GM21717 (cell line): Measurements from ENCODE around the gene BEST1.

Source experiments
- ATAC-seq: cut with Tn5 transposase; IDR thresholded peaks from one replicate; pipeline ENCODE4 v1.9.1; 2021; ENCODE audit warnings: mild to moderate bottlenecking, moderate library complexity; ENCODE audit not compliant: unreplicated experiment

Gene BEST1

DNA sequence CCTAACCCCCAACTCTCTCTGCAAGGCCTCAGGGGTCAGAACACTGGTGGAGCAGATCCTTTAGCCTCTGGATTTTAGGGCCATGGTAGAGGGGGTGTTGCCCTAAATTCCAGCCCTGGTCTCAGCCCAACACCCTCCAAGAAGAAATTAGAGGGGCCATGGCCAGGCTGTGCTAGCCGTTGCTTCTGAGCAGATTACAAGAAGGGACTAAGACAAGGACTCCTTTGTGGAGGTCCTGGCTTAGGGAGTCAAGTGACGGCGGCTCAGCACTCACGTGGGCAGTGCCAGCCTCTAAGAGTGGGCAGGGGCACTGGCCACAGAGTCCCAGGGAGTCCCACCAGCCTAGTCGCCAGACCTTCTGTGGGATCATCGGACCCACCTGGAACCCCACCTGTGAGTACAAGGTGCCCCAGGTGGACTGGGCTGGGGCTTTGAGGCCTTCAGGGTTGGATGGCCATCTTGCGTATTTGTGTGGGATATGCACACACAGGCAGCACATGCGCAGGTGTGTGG is at the start of gene BEST1:
Gene BEST1, plus strand, starts transcription at position 317 of the 513 bp plus-strand sequence. CDS start 1,456 bp downstream, outside the sequence.
- no peak for ATAC-seq

DNA sequence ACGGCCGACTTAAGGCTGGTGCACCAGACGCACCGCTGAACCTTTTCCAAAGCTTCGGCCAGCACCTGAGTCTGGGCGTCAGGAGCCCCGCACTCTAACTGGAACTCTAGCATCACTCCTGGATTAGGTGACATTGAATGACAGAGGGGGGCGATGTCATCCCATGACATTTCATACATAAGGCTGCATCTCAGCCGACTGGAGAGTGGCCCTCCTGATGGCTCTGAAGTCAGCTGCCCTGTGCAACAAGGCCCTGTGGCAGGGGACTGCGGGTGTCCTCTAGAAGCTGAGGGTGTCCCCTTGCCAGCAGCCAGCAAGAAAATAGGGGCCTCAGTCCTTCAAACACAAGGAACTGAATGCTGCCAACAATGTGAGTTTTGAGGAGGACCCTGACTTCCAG is 48.8 kb upstream of the BEST1 start:
- ATAC-seq, result no peak

DNA sequence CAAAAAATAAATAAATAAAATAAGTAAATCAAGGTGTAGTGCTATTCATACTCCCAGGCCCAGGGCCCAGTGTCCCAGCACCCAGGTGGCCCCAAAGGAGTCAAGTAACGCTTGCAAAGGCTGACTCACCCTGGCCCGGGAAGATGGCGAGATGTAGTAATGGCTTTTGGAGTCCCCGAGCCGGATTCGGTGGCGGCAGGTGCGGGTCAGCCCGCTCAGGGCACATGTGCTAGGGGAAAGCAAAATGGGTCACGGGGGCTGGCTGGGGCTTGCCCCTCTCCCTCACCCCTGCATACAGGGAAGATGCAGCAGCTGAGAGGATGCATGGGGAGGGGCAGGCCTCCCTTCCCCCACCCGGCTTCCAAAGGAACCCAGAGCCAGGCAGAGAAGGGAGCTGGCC is 47.8 kb upstream of the BEST1 start:
- ATAC-seq, result no peak

DNA sequence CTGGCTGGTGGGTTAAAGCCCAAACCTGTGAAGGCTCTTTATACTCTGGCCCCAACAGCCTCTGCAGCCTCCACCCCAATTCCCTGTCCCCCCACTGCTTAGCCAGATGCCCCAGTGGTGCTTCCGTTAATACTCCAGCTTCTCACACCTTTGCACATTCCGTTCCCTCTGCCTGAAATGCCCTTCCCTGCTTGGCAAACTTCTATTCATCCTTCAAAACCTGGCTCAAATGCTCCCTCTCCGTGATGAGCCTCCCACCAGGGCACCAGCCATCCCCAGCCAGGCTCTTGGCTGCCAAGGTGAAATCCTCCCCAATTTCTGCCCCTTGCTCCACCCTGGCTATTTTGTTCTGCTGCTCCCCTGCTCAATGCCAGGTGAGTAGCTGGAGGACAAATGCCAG is 46.3 kb upstream of the BEST1 start:
- ATAC-seq, result no peak

DNA sequence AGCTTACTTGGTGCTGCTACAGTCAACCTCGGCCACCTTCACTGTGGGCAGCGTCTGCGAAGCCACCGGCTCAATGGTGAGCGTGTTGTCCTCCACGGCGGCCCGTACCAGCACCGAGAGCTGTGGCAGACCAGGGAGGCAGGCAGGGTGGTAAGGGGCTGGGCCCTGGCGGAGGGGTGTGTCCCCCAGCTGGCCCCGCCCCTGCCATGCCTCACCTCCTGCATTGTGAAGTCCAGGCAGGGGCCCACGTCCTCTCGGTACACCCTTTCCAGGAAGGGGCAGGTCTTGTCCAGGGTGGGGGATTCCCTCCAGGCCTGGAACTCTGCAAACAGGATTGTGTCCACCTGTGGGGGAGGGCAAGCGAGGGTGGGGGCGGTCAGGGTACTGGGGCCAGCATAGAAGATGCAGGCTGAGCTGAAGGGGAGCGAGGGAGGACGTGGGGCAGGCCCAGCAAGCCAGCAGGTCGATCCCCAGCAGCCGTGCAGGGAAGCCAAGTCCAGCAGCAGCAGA is 45.6 kb upstream of the BEST1 start:
- no peak for ATAC-seq

DNA sequence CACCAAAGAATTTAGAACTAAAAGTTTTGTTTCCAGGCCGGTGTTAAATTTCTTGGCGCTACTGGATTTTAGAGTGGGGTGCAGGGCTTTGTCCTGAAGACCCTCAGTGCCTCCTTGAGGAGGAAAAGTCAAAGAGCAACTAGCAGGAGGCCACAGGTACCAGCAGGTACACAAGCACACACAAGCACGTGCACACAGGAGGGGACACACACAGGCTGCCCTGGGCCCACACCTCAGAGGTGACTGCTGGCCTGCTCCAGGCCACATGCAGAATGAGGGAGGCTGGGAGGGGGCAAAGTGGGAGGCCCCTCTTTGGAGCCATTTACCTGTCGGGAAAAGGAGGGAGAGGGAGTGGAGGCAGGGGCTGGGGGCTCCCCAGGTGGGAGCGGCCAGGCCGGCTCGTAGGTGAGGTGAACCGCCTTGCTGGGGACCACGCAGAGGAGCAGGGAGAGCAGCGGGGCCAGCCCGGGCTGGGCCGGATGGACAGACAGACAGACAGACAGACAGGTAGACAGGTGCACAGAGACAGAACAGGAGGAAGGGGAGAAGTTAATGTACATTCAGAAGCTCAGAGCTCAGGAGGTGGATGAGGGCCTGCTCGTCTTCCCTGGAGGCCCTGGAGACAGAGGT is 45.0 kb upstream of the BEST1 start:
- no peak for ATAC-seq

DNA sequence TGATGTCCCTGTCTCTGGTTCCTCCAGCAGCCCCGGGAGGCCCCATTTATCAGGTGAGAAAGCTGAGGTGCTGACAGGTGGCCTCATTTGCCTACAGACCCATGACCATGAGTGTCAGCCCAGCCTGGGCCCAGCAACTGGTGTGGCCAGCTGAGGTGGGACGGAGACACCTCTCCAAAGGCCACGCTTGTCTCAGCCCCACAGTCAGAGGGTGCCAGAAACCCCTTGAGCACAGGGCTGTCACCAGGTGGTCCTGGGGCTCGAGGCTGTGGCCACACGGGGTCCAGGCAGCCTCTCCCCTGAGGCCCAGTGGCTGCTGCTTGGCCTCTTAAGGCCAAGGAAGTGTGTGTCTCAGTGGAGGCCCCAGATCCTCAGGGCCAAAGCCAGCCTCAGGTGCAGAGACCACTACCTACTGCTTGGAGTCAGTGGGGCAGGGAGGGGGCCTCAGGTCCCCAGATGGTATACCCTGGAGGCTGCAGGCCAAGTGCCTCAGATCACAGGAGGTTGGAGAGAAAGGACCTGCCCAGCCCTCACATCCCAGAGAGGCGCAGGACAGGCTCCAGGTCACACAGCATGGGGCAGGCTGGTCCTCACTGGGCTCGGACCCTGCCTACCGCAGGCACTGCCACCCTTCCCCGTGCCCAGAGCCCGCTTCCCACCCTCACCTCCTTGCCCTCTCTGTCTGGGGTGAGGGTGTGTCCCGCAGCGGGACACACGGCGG is 44.2 kb upstream of the BEST1 start:
- ATAC-seq, result no peak

DNA sequence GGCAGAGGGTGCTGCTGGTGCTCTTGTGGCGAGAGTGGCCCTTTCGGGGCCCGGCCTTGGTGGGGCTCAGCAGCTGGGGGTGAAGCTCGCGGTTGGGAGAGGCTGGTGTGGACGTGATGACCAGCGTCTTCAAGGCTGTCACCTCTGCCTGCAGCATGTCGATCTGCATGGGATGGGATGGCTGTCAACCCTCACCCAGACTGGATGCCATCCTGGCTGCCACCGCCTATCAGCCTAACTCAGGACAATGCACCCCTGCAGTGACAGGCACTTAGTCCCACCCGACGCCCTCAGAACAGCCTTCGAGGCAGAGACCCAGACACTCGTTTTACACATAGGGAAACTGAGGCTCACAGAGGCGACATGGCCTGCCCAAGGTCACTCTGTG is 43.6 kb upstream of the BEST1 start:
- ATAC-seq, result no peak

DNA sequence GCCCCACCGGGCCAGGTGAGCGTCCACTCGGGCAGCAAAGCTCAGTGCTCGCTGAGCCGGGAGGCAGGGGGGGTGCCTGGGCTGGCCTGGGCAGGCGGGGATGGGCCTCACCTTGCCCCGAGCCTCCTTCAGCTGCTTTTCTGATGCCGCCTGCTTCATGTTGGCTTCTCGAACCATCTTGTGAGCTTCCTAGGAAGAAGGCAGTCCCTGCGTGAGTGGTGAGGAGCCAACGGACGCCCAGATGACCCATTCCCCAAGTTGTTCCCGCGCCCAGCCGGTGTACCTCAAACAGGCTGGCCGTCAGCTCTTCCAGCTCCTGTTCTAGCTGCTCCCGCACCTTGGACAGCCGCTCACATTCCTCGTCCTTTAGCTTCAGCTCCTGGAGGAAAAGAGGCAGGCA is 42.9 kb upstream of the BEST1 start:
- no peak for ATAC-seq

DNA sequence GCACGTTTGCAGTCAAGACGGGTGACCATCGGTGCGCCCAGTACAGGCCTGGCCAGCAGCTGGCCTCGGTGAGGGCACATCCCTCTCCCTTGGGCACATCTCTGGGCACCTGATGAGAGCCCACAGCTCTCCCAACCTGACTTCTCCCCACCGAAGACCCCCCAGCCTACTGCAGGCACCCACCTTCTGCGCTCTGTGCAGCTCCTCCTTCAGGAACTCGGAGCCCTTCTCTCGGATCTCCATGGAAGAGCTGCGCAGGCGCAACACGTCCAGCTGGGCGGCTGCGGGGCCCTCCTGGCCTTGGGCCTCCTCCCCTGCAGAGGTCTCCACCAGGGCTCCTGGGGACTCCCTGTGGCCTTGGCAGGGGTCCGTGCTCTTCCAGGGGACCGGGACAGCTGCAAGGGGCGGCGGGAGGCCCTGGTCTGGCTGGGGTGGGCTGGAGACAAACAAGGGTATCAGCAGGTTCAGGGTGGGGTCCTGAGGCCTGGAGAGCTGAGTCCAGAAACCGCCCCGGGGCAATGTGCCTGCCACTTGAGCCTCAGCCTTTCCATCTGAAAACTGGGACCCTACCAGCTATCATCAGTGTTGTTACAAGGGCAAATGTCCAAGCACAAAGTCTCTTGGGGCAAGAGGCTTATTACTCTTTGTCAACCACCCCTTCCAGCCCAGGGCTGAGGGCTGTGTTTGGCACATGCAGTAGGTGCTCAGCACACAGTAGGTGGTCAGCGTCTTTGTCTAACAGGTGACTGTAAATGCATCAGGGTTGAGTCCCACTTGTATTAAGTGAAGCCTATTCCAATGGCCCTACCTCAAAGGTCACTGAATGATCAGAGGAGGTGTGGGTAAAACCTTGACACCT is 42.1 kb upstream of the BEST1 start:
- no peak for ATAC-seq

DNA sequence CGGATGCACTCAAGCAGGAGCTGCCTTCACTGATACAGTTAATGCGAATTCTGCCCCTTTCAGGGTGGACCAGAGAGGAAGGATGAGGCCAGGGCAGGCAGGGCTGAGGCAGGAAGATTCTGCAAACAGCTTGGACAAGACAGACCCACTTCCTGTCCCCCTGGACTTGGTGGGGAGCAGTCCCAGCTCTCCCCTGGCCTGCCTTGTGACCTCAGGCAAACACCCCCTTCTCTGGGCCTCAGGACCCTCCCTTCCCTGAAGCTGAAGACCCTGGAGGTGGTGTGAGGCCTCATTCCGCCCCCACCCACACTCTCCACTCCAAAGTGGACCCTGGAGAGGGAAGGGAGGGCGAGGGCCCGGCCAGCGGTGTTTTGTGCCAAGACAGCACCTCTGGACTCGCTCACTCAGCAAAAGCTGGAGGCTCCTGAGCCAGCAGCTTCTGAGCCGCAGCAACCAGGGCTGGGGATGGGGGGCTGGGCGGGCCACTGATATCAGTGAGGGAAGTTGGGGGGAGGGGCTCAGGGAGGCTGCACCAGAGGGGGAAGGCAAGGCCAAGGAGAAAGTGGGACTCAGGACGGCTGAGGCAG is 41.3 kb upstream of the BEST1 start:
- ATAC-seq, result no peak

DNA sequence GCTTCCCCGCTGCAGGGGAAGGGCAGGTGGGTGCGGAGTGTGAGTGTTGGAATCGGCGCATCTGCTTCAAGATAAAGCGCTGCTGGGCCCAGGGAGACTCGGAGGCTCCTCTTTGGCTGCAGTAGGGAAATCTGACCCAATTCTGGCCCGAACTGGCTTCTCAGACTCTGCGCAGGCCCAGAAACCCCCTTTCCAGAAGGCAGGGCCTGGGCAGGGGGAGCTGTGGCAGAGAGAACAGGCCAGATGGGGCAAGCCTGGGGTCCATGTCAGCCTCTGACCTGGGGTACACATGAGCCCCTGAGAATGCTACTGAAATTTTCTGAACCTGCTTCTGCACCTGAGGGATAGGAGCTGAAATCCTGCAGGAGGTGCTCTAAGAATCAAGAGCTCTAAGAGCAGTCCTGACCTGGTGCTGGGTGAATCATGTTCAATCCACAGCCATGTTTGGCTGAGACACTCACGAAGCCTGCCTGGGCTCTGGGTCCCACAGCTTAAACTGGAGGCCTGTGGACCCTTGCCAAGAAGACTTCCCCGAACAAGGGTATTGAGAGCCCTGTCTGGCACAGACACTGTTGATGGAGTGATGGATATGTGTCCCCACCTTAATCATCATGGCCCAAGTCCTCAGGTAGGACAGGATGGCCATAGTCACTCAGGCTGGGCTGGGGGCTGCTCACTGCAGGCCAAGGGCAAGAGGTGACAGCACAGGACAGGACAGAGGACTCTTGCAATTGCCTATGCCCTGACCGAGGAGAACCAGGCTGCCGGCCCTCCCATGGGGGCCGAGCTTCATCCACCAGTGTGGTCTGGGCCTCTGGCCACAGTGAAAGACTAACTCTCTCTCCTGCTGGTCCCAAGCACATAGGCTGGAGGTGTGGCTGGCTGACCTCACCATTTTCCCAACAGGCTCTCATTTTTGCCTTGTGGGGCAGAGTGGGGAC is 39.7 kb upstream of the BEST1 start:
- ATAC-seq, result no peak

DNA sequence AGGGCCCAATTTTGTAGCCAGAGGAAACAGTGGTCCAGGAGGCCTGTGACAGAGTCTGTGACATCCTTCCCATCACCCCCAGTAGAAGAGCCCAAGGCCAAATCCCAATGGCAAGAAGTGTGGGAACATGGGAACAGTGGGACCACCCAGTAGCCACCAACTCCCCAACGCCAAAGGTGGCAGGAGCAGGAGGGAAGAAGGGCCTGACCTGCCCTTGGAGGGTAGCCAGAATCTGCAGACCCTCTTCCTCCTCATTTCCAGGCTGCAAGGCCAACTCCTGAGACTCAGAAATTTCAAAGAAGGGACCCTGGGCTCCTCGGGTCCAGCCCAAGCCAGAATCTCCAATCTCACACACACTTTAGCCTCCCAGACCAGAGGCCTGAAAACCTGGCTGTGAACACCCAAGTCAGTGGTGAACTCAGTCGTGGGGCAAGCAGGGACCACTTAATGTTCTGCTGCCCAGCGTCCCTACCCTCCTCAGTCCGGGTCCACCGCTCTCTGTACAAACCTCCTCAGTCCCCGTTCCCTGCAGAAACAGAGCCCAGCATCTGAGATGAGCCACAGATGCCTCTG is 38.9 kb upstream of the BEST1 start:
- no peak for ATAC-seq

DNA sequence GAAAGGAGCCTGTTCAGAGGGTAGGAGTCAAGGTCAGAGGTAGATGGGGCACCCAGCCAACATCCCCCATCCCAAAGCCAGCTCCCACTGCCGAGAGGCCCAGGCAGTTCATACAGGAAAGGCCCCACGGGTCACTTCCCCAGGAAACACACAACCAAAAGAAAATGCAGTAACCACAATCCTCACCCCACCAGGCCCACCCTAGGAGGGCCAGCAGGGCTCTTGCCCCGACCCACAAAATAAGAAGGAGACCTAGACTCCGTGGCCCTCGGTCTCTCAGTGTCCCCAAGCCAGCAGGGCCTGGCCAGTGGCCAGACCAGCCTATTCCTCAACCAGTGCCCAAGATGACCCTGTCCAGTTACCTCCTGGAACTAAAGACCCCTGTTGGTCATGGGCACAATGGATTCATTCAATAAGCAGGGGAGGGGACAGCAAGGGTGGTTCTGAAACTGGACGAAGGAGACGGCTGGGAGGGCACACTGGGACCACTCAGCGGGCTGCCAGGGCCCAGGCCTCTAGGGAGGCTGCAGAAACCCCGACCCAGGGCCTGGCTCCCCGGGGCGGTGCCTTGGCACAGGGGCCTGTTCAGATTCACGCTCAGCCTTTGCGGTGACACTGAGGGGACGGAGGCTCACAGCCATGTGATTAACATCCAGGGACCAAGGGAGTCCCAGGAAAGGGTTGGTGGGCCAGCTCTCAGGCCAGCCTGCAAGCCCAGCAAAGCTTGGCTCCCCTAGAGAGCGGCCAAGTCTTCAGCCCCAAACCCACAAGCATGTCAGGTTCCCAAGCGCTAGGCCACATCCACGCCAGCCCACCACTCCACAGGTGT is 38.2 kb upstream of the BEST1 start:
- no peak for ATAC-seq

DNA sequence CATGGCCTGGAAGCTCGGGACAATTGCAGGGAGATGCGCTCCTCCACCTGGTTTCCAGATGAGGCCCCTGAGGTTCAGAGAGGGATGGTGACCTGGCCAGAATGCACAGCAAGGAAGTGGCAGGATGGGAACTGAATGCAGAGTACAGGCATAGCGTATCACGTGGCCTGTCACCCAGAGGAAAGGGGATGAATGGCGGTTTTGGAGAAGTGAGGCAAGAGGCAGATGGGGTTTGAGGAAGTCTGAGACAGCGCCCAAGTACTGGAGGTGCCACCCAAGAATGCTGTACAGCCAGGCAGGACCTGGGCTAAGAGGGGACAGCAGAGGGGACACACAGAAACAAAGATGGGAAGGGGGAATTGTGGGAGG is 37.6 kb upstream of the BEST1 start:
- no peak for ATAC-seq

DNA sequence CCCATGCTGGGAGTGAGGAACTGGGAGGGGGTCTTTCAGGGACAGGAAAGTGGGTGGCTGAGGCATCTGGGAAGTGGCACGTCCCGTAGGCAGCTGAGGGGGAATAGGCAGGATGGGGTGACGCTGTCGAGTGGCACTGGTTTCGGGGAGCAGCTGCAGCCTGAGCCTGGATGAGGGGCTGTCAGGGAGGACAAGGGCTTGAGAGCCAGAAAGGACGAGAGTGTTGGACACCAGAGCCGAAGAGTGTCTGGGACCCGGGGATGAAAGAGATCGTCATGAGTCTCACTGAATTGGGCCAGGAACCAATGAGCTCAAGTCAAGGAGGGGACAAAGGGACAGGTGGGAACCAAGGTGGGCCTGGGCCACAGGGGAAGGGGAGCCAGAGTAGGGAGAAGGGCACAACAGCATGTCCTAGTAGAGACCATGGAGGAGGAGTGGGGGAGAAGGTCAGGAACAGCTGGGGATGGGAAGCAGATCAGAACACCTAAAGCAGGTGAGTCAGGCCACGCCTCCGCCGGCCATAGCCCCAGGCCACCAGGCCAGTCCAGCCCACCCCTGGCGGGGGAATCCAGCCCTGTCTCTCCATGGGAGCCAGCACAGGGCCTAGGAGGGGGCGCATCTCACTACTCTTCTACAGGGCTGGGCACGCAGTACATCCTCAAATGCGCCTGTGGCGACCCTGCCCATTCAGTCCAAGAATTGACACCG is 37.0 kb upstream of the BEST1 start:
- no peak for ATAC-seq

DNA sequence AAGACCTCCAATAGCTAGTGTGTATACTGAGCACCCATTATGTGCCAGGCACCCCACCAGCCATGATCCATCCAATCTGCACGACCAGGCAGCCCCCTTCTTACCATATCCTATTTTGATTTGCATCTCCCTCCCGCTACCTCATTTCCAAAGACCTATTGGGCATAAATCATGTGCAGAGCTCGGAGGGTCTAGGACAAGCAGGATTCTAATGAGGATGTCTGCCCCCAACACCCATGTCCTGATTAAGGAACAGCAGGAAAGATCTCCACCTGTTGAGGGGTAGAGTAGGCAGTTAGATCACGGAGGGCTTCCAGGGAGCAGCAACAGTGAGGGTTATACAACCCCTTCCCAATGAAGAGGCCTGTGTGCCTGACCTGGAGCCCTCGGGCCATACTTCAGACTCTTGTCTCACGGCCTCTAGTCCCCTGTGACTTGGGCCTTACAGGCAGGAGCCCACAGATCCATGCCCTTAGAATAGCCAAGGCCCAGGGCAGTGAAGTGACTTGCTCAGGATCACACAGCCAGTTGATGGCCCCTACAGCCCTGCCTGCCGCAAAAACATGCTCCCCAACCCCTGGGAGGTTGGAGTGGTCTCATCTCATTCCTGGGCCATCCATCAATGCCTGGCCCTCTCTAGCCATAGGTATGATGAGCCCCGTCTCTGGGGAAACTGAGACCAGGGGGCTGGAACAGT is 36.3 kb upstream of the BEST1 start:
- ATAC-seq, result no peak
